HepG2 (cell line): Measurements from ENCODE around the gene HLA-F. TPM values are rescaled to one million over a fixed set of nuclear protein-coding genes. Genes with fewer than 3 reads are reported as not detected.

Experiments
- polyA plus RNA-seq, 8 experiments: library from polyadenylated mRNA; depleted of rRNA in 3 of 8; stranded (reverse) in 7 of 8; unstranded in 1 of 8; fragments of >200 nt; fragmentation: Illumina TruSeq in 4 of 8; extraction: Trizol in 4 of 8; gene quantifications; 2 replicates each; pipeline versions ENCODE4 v1.2.1 to v1.2.3, GENCODE V29; 2011 to 2016; ENCODE audit warnings: low read depth in 4 of 8, missing spikeins in 1 of 8, mixed read lengths in 1 of 8; ENCODE audit not compliant: insufficient read depth in 1 of 8
- small RNA-seq, 3 experiments: library from RNA; depleted of rRNA; stranded (forward); fragments of <200 nt; gene quantifications; one replicate each; pipeline ENCODE3, GENCODE V24; 2012; ENCODE audit warnings: low read depth in 2 of 3, low replicate concordance in 1 of 3; ENCODE audit not compliant: insufficient read length in 3 of 3, insufficient read depth in 2 of 3
- total RNA-seq, 5 experiments: library from RNA; depleted of rRNA; stranded (reverse); fragments of >200 nt; fragmentation: Illumina TruSeq; extraction: Trizol; gene quantifications; 2 replicates each; pipeline ENCODE4 v1.2.3, GENCODE V29; 2016; ENCODE audit warnings: low read depth in 1 of 5

HLA-F gene
- total and polyA plus RNA-seq, 2 of the 13 experiments (the other 11 are each of a cell fraction or from before 2014, with no cell fraction given): 6.0 to 6.1 TPM

Small RNA genes lying within 50 kb of the gene (small RNA-seq; reads per million reads assigned to genes)
- gene AL645939.2 (0 reads per million in 3 experiments), gene AL645939.3 (0 reads per million in 3 experiments), gene AL645939.4 (0 reads per million in 3 experiments), gene RF00019 (0 reads per million in 3 experiments)

Other genes with a start within 250 kb of the HLA-F start
- not detected in 2 replicates for gene MAS1L, start 235.5 kb upstream of the HLA-F start, total RNA-seq (2016; rRNA removed; fragmentation: Illumina TruSeq; extraction: Trizol)
- gene MAS1L, start 235.5 kb upstream of the HLA-F start, polyA plus RNA-seq (2011; rRNA removed): not detected in 2 replicates
- gene UBD, start 163.7 kb upstream of the HLA-F start, total RNA-seq (2016; rRNA removed; fragmentation: Illumina TruSeq; extraction: Trizol): 172 and 244 TPM in 2 replicates
- gene UBD, start 163.7 kb upstream of the HLA-F start, polyA plus RNA-seq (2011; rRNA removed): 13.9 and 26.9 TPM in 2 replicates
- not detected in 2 replicates for gene OR2H2, start 138.3 kb upstream of the HLA-F start, total RNA-seq (2016; rRNA removed; fragmentation: Illumina TruSeq; extraction: Trizol)
- gene OR2H2, start 138.3 kb upstream of the HLA-F start, polyA plus RNA-seq (2011; rRNA removed): not detected in 2 replicates
- 0.07 TPM in 1 of 2 replicates, not detected in the other for gene GABBR1, start 90.3 kb upstream of the HLA-F start, total RNA-seq (2016; rRNA removed; fragmentation: Illumina TruSeq; extraction: Trizol)
- 0.37 and 0.38 TPM in 2 replicates for gene GABBR1, start 90.3 kb upstream of the HLA-F start, polyA plus RNA-seq (2011; rRNA removed)
- gene MOG, start 66.3 kb upstream of the HLA-F start, total RNA-seq (2016; rRNA removed; fragmentation: Illumina TruSeq; extraction: Trizol): not detected in 2 replicates
- gene MOG, start 66.3 kb upstream of the HLA-F start, polyA plus RNA-seq (2011; rRNA removed): not detected in 2 replicates
- not detected in 2 replicates for gene ZFP57, start 42.3 kb upstream of the HLA-F start, total RNA-seq (2016; rRNA removed; fragmentation: Illumina TruSeq; extraction: Trizol)
- not detected in 2 replicates for gene ZFP57, start 42.3 kb upstream of the HLA-F start, polyA plus RNA-seq (2011; rRNA removed)
- 0.15 and 0.29 TPM in 2 replicates for gene HLA-G, start 104.4 kb downstream of the HLA-F start, total RNA-seq (2016; rRNA removed; fragmentation: Illumina TruSeq; extraction: Trizol)
- 0.30 and 0.80 TPM in 2 replicates for gene HLA-G, start 104.4 kb downstream of the HLA-F start, polyA plus RNA-seq (2011; rRNA removed)
- 131 and 345 TPM in 2 replicates for gene HLA-A, start 219.1 kb downstream of the HLA-F start, total RNA-seq (2016; rRNA removed; fragmentation: Illumina TruSeq; extraction: Trizol)
- gene HLA-A, start 219.1 kb downstream of the HLA-F start, polyA plus RNA-seq (2011; rRNA removed): 527 and 598 TPM in 2 replicates